Stimulated activated CD4-positive, alpha-beta T cell treated with anti-CD3 and anti-CD28 coated beads, Interleukin-2, amount 100 ng/mL, for 4 hours (primary cell): Measurements from ENCODE around the gene DEDD2.
"Not testable (repeated sequence)": the region's sequence is repeated elsewhere in the genome, so short reads cannot be mapped to it uniquely, and the experiment has no call there.

Source experiments
- DNase-seq: peaks from one replicate; pipeline ENCODE4 v3.0.0-alpha.2; 2020; ENCODE audit warnings: low read depth

Gene DEDD2, protein sequence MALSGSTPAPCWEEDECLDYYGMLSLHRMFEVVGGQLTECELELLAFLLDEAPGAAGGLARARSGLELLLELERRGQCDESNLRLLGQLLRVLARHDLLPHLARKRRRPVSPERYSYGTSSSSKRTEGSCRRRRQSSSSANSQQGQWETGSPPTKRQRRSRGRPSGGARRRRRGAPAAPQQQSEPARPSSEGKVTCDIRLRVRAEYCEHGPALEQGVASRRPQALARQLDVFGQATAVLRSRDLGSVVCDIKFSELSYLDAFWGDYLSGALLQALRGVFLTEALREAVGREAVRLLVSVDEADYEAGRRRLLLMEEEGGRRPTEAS

DNA sequence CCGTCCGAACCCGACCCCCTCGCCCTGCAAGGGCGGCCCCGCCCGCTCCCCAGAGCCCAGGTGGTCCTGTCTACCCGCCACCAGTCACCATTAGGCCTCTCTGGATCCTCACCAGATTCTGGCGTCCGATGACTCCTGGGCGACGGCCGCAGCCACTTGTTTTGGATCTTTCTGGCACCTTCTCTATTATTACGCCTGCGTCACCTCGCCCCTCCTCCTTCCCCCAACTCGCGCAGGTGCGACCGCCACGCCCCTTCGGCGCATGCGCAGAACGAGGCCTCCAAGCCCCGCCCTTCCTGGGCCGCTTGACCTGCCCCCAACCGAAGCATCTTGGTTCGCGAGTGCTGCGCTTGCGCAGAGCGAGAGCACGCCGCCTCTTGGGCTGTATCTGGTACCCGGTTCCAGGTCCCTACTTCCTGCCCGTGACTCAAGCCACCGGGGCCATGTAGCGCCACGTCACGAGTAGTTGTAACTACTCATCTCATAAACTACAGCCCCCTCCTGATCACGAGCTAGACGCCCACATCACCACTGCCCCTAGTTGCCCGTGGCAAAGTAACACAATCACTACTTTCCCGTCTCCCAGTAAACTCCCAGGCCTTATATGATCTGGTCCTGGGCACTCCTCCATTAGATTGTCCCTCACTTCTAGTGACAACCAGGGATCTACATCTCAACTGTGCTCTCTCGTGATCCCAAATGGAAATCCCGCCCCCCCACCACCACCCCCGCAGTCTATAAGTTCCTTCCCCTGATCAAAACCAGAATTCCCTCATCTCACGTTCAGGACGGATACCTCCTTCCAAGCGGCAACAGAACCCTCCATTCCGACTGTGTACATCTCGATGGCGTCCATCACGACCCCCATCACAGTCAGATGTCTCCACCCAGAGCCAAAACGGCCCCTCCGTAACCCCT lies at the start of gene DEDD2:
DEDD2 (minus strand) TSS at position 158 of the 918 bp plus-strand sequence. CDS start 670 bp downstream, outside the sequence.
- DNase-seq = peak; percentile 99

DNA sequence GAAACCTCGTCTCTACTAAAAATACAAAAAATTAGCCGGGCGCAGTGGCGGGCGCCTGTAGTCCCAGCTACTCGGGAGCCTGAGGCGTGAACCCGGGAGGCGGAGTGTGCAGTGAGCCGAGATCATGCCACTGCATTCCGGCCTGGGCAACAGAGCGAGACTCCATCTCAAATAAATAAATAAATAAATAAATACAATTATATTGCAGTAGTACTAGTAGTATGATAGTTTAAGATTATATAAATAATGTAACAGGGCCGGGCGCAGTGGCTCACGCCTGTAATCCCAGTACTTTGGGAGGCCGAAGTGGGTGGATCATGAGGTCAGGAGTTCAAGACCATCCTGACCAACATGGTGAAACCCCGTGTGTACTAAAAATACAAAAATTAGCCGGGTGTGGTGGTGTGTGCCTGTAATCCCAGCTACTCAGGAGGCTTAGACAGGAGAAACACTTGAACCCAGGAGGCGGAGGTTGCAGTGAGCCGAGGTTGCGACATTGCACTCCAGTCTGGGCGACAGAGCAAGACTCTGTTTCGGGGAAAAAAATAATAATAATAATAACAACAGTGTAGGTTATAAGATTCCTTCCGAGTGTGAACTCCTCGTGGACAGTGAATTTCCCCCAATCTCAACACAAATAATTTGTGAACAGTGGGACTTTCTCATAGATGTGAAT lies 49.6 kb upstream of the DEDD2 start:
- not testable (repeated sequence) for DNase-seq

DNA sequence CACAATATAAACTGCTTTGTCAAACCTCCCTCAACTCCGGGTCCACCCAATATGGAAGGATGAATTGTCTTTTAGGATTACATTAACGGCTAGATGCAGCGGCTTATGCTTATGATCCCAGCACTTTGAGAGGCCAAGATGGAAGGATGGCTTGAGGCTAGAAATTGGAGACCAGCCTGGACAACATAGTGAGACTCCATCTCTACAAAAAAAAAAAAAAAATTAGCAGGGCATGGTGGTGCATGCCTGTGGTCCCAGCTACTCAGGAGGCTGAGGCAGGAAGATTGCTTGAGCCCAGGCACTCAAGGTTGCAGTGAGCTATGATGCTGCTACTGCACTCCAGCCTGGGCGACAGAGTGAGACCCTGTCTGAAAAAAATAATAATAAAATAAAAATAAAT lies 48.6 kb upstream of the DEDD2 start:
- DNase-seq = not testable (repeated sequence)

DNA sequence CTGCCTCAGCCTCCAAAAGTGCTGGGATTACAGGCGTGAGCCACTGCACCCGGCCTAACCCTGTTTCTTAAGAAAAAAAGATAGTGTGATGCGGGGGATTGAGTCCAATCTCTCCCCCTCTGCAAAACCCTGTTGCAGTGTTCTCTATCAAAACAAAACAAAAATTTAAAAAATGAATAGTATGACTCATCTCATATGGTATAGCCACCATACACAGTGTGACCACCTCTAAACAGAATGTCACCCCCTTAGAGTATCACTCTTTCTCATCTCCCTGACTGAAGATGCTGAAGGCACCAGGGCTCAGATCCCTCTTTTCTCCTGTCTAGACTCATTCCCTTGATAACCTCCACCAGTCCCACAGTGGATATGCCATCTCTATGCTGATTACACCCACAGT lies 44.3 kb upstream of the DEDD2 start:
- DNase-seq = no peak

GRCh38 chr19:42257842-42258241 lies 40.4 kb upstream of the DEDD2 start:
- not testable (repeated sequence) for DNase-seq

DNA sequence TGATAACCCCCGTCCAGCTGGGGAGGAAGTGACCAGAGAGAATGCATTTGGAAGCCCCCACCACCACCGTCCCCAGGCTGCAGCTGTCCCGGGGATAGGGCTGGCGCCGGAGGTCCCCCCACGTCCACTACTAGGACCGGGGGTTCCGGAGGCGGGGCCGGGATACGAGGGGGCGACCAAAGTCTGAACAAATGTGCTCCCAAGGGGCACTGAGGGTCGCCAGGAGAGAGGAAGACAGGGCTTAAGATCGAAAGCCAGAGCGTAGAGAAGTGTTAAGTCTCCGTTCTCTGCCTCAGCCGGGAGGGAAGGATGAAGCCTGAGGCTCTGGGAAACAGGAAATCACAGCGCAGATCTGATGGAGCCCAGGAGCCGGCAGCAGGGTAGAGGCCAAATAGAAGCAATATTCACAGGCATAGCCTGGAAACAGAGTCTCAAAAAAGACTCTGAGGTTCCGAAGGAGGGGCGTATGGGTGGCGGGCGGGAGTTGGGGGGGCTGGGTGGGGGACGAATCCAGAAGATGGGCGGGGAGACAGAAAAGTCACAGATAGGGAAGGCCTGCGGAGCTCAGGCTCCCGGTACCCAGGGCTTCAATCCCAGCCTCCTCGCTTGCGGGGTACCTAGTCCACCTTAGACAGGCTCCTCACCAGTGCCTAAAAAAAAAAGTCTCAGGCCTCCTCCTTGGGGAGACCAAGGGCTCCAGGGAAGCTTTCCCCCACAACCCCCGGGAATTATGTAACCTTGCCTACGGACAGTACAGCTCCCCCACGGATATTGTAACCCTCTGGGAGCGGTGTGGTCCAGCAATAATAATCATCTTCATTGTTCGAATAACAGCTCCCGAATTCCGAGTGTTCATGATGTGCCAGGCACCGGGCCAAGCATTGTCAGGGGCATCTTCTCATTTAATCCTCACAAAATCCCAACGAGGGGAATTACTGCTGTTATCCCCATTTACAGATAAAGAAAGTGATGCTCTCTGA lies 38.6 kb upstream of the DEDD2 start:
- no peak for DNase-seq

DNA sequence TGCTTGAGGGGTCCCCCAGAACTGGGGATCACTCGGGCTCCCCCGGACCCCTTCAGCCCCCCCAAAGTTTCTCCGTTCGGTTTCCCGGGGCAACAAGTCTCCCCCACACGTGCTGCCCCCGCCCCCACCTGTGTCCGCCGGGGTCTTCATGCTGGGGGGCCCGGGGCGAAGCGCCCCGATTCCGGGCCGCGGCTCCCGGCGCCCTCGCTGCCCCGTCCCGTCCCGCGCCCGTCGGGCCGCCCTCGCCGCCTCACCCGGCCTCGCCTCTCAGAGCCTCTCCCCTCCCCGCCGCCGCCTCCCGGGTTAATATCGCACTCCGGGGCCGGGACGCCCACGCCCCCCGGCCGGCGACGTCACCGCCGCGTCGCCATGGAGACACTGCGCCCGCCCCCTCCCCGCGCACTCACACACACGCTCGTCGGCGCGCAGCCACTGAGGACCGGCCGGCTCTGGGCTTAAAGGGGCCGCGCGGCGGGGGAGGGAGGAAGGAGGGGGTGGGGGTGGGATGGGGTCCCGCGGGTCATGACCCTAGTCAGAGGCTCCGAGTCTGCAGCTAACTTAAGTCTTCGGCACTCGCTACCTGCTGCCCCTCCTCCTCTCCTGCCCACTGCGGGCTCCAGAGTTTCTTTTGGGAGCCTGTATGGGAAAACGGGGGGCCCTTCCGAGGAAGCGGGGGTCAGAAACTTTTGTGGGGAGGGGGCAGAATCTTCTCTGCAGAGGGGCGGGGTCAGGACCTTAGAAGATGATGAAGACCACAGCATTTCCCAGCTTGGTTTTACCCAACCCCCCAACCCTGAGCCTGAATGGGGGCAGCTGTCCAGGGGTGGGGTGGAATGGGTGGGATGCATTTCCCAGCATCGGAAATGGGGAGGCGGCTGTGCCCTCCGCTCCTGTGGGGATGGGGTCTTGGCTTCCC lies 37.6 kb upstream of the DEDD2 start, which contains the start of gene ERF:
ERF (minus strand) TSS at position 279 of the 916 bp plus-strand sequence; CDS start at position 150, 129 bp downstream.
- peak; percentile 90 for DNase-seq

GRCh38 chr19:42254089-42254849 lies 36.8 kb upstream of the DEDD2 start:
- DNase-seq = peak; percentile 77

GRCh38 chr19:42253245-42254088 lies 36.0 kb upstream of the DEDD2 start:
- peak; percentile 47 for DNase-seq

- no peak for DNase-seq
These were observed 35.1 kb upstream of the DEDD2 start for GRCh38 chr19:42252365-42253244.

DNA sequence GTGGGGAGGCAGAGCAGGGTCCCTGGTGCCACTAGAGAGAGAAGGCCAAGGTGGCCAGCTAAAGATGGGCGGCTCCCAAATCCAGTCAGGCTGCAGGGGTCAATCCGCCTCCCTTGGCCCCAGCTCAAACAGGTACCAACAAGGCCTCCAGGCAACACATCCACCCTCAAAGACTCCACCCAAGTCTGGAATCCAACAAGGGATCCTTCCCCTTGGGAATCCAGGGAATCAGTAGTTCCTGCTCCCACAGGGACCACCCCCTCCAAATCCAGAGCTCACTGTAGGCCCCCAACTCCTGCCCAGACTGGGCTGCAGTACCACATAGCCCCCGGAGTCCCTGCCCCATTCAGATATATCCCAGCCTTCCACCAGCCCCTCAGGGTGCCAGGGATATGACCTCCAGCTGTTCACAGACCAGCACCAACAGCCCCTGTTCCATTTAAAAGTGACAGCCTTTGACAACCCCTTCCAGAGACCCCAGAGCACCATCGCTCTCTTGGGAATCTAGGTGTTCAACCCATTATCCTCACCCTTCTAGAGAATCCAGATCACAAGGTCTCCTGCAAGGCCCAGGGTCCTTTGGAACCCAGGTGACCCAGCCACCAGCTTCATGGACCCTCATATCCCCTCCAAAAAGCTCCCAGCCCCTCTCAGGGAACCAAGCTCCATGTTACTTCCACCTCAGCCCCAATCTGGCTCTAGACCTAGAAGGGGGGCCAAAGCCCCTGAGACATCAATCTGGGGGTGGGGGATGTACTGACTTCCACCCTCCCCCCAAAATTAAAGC lies 34.3 kb upstream of the DEDD2 start:
- no peak for DNase-seq

DNA sequence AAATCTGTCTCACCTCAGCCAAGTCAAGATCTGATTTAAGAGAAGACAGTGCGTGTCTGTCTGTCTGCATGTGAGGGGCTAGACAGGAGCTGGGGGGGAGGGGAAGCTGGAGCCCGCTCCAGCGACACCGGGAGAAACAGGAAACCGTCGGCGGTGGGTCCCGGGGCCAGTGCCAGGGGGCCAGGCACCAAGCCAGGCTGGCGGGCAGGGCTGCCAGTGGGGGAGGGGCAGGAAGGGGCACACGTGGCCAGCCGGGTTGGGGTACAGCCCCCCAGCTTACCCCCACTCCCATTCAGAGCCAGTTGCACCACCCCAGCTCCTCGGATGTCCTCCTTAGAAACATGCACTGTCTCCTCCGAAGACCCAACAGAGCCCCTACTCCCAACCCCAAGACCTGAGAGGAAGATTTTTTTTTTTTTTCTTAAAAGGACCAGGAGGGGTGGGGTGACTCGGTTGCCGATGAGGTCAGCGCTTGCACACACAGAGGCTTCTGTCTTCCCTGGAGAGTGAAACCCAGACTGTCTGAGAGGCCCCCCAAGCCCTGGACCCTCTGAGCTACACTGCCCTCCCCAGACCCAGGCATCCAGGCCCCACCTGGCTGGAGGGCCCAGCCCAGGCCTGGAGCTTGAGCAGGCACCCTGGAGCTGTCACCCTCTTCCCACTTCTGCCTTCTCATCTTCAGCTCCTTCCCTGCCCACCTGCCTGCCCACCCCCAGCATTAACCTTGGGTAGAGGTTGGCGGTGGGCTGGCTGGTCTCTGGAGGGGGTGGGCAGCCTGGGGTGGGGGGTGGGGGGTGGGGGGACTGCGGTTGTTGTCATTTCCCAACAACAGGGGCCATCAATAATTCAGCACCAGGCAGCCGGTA lies 33.4 kb upstream of the DEDD2 start:
- DNase-seq = no peak

DNA sequence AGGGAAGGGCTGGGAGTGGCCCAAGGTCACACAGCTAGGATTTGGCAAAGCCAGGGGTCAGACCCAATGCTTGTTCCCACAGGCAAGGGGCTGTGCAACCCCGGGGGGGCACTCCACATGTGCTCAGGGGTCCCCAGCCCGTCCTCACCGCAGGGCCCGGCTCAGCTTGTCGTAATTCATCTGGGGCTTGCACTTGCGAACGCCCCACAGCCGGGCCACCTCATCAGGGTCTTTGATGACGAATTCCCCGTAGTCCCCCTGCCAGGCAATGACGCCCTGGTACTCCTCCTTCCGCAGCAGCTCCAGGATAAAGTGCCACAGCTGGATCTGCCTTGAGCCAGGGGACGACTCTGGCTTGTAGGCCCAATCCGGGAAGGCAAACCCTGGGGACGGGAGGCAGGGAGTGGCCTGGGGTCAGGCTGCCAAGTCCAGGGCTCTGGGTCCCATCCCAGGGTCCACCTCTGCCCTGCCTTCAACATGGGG lies 32.7 kb upstream of the DEDD2 start:
- no peak for DNase-seq

DNA sequence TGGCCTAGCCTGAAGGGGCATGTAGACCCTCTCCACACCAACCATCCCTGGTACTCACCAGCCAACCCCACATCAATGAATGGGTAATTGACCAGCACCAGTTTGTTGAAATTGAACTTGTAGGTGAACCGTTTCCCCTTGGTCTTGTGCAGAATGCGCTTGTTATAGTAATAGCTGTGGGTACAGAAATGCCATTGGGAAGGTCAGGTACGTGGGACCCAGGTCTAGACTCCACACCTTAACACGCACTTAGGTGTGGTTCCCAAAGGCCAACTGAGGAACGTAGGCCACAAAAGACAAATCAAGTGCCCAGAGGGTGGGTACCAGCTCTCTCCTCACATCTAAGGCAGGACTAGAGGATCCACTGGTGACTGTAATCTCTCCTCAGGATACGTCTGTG lies 32.3 kb upstream of the DEDD2 start:
- no peak for DNase-seq

GRCh38 chr19:42249149-42249750 lies 31.8 kb upstream of the DEDD2 start:
- DNase-seq = no peak
